GM13977 (cell line): Measurements from ENCODE around the gene FASTK.
"Not testable (repeated sequence)": the region's sequence is repeated elsewhere in the genome, so short reads cannot be mapped to it uniquely, and the experiment has no call there.

Experiments used
- DNase-seq: peaks from one replicate; pipeline ENCODE4 v3.0.0; 2012; ENCODE audit warnings: low spot score
- in situ Hi-C: fragments of 300-500 bp; cut with MboI; formaldehyde crosslinking; loops from one replicate; pipeline ENCODE4 v1.12.0; 2022; ENCODE audit warnings: low sequenced_read_pairs, low pct_unique_long_range_greater_than_20kb, mixed read lengths, inconsistent platforms; ENCODE audit not compliant: unreplicated experiment
- TF ChIP-seq, protein P1 (sequence below): IDR thresholded peaks from 2 replicates; pipeline ENCODE4 v1.5.1; 2012; ENCODE audit warnings: mild to moderate bottlenecking, control low read depth; ENCODE audit not compliant: insufficient read depth; ENCODE audit errors: extremely low read depth, missing control alignments

The FASTK gene

DNA sequence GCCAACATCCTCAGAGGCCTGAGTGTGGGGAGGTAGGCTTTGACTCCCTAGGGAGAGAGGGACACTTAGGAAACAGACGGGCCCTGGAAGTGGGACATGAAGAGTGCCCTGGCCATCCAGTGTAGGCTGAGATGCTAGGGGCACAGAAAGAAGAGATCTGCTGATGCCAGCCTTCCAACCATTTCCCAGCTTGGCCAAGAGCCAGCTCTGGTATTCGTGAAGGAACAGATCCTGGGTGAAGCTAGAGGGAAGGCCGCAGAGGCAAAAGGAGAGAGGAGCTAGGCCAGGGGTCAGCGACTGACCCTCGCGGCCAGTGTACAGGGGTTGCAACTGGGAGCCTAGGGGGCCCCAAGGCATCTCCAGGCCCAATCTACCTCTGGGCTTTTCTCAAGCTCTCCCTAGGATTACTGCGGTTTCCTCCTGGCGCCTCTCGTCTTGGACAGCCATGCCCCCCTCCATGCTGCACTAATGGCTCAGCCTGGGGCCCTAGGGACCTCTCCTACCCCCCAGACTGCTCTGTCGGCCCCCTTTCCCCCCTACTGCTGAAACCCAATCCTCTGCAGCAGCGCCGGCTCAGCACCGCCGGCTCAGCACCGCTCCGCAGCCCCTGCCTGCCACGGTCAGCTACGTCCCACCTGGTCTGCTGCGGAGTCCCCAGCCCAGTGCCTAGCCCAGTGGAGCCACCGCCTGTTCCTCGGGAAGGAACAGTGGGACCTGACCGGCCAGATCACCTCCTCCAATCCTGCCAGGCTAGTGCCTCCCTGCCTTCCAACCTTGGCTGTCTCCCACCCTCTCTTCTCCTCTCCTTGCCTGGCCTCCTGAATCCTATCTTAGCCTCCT is 32.4 kb downstream of the FASTK start, which contains the start of gene ASIC3:
ASIC3 (plus strand) TSS at position 556 of the 840 bp plus-strand sequence. CDS start 355 bp downstream, outside the sequence.
- in situ Hi-C loops: no loop called here
- TF ChIP-seq, protein P1, sequence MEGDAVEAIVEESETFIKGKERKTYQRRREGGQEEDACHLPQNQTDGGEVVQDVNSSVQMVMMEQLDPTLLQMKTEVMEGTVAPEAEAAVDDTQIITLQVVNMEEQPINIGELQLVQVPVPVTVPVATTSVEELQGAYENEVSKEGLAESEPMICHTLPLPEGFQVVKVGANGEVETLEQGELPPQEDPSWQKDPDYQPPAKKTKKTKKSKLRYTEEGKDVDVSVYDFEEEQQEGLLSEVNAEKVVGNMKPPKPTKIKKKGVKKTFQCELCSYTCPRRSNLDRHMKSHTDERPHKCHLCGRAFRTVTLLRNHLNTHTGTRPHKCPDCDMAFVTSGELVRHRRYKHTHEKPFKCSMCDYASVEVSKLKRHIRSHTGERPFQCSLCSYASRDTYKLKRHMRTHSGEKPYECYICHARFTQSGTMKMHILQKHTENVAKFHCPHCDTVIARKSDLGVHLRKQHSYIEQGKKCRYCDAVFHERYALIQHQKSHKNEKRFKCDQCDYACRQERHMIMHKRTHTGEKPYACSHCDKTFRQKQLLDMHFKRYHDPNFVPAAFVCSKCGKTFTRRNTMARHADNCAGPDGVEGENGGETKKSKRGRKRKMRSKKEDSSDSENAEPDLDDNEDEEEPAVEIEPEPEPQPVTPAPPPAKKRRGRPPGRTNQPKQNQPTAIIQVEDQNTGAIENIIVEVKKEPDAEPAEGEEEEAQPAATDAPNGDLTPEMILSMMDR: no peak

GRCh38 chr7:151046603-151047573 is 33.7 kb downstream of the FASTK start:
- DNase-seq: no peak
- TF ChIP-seq, protein P1: no peak
- in situ Hi-C loops: no loop called here

More for the DNA sequence above, 32.4 kb downstream of the FASTK start, which contains the start of gene ASIC3:
- no peak for DNase-seq

DNA sequence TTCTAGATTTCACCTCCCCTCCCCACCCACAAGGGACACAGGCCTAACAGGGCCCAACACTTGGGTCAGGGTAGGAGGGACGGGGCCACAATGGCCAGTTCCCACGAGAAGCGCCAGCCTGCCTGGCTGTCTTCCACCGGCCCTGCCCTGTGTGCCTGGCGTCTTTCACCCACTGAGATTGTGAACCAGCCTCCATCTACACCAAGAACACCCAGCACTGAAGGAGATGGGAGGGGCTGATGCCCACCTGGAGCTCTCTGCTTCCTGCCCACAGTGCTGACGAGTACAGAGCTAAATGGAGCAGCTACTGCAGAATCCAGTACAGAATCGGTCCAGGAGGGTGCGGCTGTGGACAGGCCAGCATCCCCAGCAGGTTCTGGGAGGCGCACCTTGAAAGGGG is 34.6 kb downstream of the FASTK start:
- in situ Hi-C loops: no loop called here
- TF ChIP-seq, protein P1: no peak
- no peak for DNase-seq

DNA sequence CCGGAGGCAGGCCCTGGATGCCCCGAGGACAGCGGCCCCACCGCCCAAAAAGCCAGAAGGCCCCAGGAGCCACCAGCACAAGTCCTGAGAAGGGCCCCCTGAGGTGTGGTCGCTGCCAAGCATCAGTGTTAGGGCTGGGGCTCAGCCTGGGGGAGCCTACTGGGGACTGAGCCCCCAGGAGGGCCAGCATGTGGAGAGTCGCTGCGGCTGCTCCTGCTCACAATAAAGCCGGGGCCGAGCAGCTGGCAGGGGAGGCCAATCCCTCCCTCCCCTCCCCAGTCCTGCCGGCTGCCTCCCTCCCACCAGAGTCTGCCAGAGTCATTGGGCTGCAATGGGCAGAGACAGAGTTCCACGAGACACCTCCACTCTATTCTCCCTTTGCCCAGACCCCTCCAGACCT is 35.3 kb downstream of the FASTK start:
- DNase-seq: no peak
- in situ Hi-C loops: no loop called here
- TF ChIP-seq, protein P1: no peak

DNA sequence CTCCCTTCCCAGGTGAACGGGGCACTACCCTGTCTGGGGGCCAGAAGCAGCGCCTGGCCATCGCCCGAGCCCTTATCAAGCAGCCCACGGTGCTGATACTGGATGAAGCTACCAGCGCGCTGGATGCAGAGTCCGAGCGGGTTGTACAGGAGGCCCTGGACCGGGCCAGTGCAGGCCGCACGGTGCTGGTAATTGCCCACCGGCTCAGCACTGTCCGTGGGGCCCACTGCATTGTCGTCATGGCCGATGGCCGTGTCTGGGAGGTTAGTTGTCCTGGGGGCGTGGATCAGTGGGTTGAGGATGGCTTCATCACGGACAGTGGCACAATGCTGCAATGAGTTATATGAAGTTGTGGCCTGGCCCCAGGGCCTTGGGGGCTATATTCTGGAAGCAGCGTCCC is 36.6 kb downstream of the FASTK start:
- DNase-seq: no peak
- TF ChIP-seq, protein P1: no peak

GRCh38 chr7:151043449-151043848 is 37.2 kb downstream of the FASTK start:
- DNase-seq, in situ Hi-C loops: not testable (repeated sequence)

More for the DNA sequence above, 36.6 kb downstream of the FASTK start:
- in situ Hi-C loops: no loop called here
